ENCODE measurements around the gene WDPCP. TPM values are rescaled to one million over a fixed set of nuclear protein-coding genes. Genes with fewer than 3 reads are reported as not detected.

Gene WDPCP
- total and polyA plus RNA-seq, 10 of the 15 experiments (the other 5 are each of a cell fraction or from before 2014, with no cell fraction given) = 2.1 to 7.9 (median 4.6) TPM

GRCh38 chr2:63553049-63553448, 35.2 kb downstream of the WDPCP start:
- H2AFZ ChIP-seq (ENCODE audit: control insufficient read depth, low read depth, low read length) = no peak overlapping the region
- no TSS peak for BruUV-seq (replicated peaks)
- 85% methylated on average over 4 of the region's 4 CpGs for WGBS (ENCODE audit: insufficient coverage, insufficient replicate concordance, low lambda C conversion rate, missing lambda C conversion rate)
- H3K27me3 ChIP-seq (replicated peaks in 1 of 2; ENCODE audit: control insufficient read depth in 2 of 2, insufficient read depth in 2 of 2, low read length in 1 of 2) = no peaks in the 10 kb centered on the region
- intact Hi-C loops (cut with micrococcal nuclease; ENCODE audit: unreplicated experiment) = no loop called here
- no peak overlapping the region for H3K4me2 ChIP-seq (ENCODE audit: control insufficient read depth, insufficient read depth)
- POLR2A ChIA-PET = no interaction called here
- ATAC-seq (no peak), DNase-seq (ENCODE audit: low read depth, low spot score) (no peak), FAIRE-seq (no peak)
- no peak overlapping the region for H3K4me3 ChIP-seq
- no peaks in the 10 kb centered on the region for H3K36me3 ChIP-seq (ENCODE audit: control insufficient read depth in 2 of 2, insufficient read depth in 2 of 2, low read length in 1 of 2)
- SMC1A ChIA-PET (ENCODE audit: uncharacterized antibody, unreplicated experiment) = no interaction called here
- H3K79me2 ChIP-seq (ENCODE audit: control insufficient read depth, insufficient read depth, low read length) = no peaks in the 10 kb centered on the region
- no peaks in the 10 kb centered on the region for H4K20me1 ChIP-seq (ENCODE audit: control insufficient read depth, insufficient read depth)
- H3K9me3 ChIP-seq (replicated peaks; ENCODE audit: control insufficient read depth, insufficient read depth, low read length) = no peaks in the 10 kb centered on the region; the same call in 2 of the 3 replicates
- H3K9ac ChIP-seq (ENCODE audit: control insufficient read depth, insufficient read depth, low read length) = no peak overlapping the region
- RAD21 ChIA-PET (ENCODE audit: unreplicated experiment) = no interaction called here
- in situ Hi-C loops (cut with MboI) = no loop called here
- no peaks in the 10 kb centered on the region; the same call in 1 of the 2 replicates for H3K4me1 ChIP-seq (ENCODE audit: control insufficient read depth, insufficient read depth, low read length)
- CTCF ChIA-PET = interaction anchor here (0.6 kb wide), 1 partner anchor 55 kb away, joined by 3 read pairs; no protein-coding TSS in a partner anchor
- H3K27ac ChIP-seq (ENCODE audit: control insufficient read depth, insufficient read depth) = no peak overlapping the region
- TF ChIP-seq ZBTB33 (IDR thresholded peaks at IDR 0.05) (no peak), IRF4 (IDR thresholded peaks at IDR 0.05; ENCODE audit: low read depth, low read length) (no peak), SMAD1 (IDR thresholded peaks at IDR 0.05; ENCODE audit: low read depth, partially characterized antibody) (no peak), SKIL (IDR thresholded peaks at IDR 0.05; ENCODE audit: low read depth, poor library complexity, severe bottlenecking) (no peak), BCL3 (IDR thresholded peaks at IDR 0.05; ENCODE audit: borderline replicate concordance, insufficient read depth, low read depth, low read length, poor library complexity, severe bottlenecking) (no peak), POU2F2 (IDR thresholded peaks at IDR 0.05; ENCODE audit: borderline replicate concordance, low read depth, low read length) (no peak), GATAD2B (conservative IDR thresholded peaks at IDR 0.05; ENCODE audit: low read depth) (no peak), EP300 (IDR thresholded peaks at IDR 0.05; ENCODE audit: borderline replicate concordance in 1 of 2, control insufficient read depth in 1 of 2, low read depth in 2 of 2, low read length in 2 of 2) (no peak), ZNF274 (IDR thresholded peaks at IDR 0.05; ENCODE audit: insufficient read depth, insufficient read length) (no peak), BCL11A (IDR thresholded peaks at IDR 0.05; ENCODE audit: low read depth, low read length) (no peak), RAD51 (IDR thresholded peaks at IDR 0.05) (no peak), CBX3 (IDR thresholded peaks at IDR 0.05; ENCODE audit: borderline replicate concordance, low read depth) (no peak), HDGF (IDR thresholded peaks at IDR 0.05) (no peak), NBN (IDR thresholded peaks at IDR 0.05) (no peak), CBX5 (IDR thresholded peaks at IDR 0.05; ENCODE audit: low read depth) (no peak), NFXL1 (IDR thresholded peaks at IDR 0.05; ENCODE audit: borderline replicate concordance) (no peak), BCLAF1 (IDR thresholded peaks at IDR 0.05) (no peak), ZSCAN29 (IDR thresholded peaks at IDR 0.05) (no peak)
